ENCODE measurements around the gene RALGPS1.

Gene RALGPS1

DNA sequence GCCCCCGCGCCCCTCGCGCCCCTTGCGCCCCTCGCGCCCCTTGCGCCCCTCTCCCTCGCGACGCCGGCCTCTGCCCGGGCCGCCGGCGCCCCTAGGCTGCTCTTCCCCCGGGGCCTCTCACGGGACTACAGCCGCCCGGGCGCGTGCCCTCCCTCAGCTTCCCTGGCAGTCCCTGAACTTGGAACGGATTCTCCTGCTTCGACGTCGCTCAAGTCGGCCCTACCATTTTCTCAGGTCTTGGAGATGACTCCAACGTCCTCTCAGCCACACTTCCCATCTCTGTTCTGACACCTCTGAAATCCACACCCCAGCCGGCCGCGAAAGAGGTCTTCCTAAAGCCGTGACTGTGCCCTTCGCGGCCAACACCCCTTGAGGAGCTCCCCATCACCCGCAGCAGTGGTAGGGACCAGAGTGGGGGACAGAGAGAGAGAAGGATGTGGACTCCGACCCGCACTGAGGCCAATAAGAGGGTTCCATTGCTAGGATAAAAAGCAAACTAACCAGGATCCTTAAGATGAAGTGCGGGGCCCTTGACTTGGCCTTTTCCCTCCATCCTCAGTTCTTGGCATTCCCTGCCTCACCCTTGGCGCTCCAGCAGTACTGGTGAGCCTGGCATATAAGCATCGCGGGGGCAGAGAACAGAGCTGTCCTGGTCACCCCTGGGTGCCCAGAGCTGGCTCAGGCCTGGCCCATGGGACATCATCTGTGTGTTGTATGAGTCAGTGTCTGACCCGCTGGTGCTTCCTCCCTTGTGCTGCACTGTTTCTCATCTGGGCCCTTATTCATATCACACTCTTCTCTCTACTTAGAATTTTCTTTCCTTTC, 311.4 kb downstream of the RALGPS1 start:
- ChIA-PET POLR2A (interaction anchor here (1.7 to 2.8 kb wide), 3 partner anchors 171 to 225 kb away, joined by 6 to 23 read pairs (median 12); partner anchors contain the start of genes LRSAM1, RPL12, SLC2A8 and ZNF79), CTCF (interaction anchor here (0.5 to 1.4 kb wide), 6 partner anchors 11 to 1474 kb away, joined by 3 to 5 read pairs (median 4); no protein-coding TSS in a partner anchor)
- Histone ChIP-seq H3K9me3 (ENCODE audit: control insufficient read depth, insufficient read depth, low read depth, low read length) (no peaks in the 10 kb centered on the region), H3K4me1 (ENCODE audit: control insufficient read depth, insufficient read depth, low read length) (no peaks in the 10 kb centered on the region), H3K27ac (ENCODE audit: extremely low read depth, low read depth, low read length) (no peak overlapping the region), H3K36me3 (ENCODE audit: control insufficient read depth in 2 of 2, insufficient read depth in 1 of 2, low read length in 2 of 2) (no peaks in the 10 kb centered on the region), H3K4me3 (ENCODE audit: low read depth, low read length) (peak overlapping the region; percentile 64)
- TF ChIP-seq, protein P1, sequence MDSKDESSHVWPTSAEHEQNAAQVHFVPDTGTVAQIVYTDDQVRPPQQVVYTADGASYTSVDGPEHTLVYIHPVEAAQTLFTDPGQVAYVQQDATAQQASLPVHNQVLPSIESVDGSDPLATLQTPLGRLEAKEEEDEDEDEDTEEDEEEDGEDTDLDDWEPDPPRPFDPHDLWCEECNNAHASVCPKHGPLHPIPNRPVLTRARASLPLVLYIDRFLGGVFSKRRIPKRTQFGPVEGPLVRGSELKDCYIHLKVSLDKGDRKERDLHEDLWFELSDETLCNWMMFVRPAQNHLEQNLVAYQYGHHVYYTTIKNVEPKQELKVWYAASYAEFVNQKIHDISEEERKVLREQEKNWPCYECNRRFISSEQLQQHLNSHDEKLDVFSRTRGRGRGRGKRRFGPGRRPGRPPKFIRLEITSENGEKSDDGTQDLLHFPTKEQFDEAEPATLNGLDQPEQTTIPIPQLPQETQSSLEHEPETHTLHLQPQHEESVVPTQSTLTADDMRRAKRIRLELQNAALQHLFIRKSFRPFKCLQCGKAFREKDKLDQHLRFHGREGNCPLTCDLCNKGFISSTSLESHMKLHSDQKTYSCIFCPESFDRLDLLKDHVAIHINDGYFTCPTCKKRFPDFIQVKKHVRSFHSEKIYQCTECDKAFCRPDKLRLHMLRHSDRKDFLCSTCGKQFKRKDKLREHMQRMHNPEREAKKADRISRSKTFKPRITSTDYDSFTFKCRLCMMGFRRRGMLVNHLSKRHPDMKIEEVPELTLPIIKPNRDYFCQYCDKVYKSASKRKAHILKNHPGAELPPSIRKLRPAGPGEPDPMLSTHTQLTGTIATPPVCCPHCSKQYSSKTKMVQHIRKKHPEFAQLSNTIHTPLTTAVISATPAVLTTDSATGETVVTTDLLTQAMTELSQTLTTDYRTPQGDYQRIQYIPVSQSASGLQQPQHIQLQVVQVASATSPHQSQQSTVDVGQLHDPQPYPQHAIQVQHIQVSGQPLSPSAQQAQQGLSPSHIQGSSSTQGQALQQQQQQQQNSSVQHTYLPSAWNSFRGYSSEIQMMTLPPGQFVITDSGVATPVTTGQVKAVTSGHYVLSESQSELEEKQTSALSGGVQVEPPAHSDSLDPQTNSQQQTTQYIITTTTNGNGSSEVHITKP (tag by site-specific recombination; IDR thresholded peaks at IDR 0.05): peak; percentile 93
- TF ChIP-seq KLF16 (tag by site-specific recombination; IDR thresholded peaks at IDR 0.05): no peak
- TF ChIP-seq, protein P2, sequence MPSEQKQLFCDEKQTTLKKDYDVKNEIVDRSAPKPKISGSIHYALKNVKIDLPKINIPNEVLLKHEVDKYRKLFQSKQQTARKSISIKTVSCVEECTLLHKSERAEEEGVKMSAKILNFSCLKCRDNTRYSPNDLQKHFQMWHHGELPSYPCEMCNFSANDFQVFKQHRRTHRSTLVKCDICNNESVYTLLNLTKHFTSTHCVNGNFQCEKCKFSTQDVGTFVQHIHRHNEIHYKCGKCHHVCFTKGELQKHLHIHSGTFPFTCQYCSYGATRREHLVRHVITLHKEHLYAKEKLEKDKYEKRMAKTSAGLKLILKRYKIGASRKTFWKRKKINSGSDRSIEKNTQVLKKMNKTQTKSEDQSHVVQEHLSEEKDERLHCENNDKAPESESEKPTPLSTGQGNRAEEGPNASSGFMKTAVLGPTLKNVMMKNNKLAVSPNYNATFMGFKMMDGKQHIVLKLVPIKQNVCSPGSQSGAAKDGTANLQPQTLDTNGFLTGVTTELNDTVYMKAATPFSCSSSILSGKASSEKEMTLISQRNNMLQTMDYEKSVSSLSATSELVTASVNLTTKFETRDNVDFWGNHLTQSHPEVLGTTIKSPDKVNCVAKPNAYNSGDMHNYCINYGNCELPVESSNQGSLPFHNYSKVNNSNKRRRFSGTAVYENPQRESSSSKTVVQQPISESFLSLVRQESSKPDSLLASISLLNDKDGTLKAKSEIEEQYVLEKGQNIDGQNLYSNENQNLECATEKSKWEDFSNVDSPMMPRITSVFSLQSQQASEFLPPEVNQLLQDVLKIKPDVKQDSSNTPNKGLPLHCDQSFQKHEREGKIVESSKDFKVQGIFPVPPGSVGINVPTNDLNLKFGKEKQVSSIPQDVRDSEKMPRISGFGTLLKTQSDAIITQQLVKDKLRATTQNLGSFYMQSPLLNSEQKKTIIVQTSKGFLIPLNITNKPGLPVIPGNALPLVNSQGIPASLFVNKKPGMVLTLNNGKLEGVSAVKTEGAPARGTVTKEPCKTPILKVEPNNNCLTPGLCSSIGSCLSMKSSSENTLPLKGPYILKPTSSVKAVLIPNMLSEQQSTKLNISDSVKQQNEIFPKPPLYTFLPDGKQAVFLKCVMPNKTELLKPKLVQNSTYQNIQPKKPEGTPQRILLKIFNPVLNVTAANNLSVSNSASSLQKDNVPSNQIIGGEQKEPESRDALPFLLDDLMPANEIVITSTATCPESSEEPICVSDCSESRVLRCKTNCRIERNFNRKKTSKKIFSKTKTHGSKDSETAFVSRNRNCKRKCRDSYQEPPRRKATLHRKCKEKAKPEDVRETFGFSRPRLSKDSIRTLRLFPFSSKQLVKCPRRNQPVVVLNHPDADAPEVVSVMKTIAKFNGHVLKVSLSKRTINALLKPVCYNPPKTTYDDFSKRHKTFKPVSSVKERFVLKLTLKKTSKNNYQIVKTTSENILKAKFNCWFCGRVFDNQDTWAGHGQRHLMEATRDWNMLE (tag by site-specific recombination; conservative IDR thresholded peaks at IDR 0.05; ENCODE audit: low read depth): no peak

DNA sequence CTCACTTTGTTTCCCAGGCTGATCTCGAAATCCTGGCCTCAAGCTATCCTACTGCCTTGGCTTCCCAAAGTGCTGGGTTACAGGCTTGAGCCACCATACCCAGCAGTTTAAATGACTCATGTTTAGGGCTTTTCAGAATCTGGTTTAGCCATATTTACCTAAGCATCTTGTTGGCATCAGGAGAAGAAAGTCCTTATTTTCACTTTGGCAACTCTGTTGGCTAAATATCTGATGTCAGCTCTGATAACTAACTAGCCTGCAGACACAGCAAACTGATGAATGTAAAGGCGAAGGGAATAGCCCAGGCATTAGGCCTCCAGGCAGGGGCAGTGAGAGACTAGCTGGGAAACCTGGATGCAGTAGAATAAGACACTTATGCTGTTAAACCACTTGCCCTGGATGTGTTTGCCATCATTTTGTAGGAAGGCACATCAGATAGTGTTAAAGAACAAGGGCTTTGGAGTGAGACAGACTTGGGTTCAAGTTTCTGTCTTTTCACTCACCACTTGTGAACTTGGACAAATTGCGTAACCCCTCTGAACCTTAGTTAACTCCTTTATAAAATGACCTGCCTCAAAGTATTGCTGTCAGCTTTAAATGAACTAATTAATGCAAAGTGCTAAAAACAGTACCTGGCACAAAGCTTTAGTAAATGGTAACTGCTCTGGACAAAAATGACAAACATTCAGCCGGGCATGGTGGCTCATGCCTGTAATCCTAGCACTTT, 315.3 kb downstream of the RALGPS1 start:
- no peak overlapping the region for H3K4me3 ChIP-seq (ENCODE audit: low read depth, low read length)
- ChIA-PET POLR2A (no interaction called here), CTCF (interaction anchor here (0.7 kb wide), 1 partner anchor 95 kb away, joined by 6 read pairs; no protein-coding TSS in a partner anchor)
- no peaks in the 10 kb centered on the region for H3K9me3 ChIP-seq (ENCODE audit: control insufficient read depth, insufficient read depth, low read depth, low read length)
- no peak overlapping the region for H3K27ac ChIP-seq (ENCODE audit: extremely low read depth, low read depth, low read length)
- no peaks in the 10 kb centered on the region for H3K36me3 ChIP-seq (ENCODE audit: control insufficient read depth in 2 of 2, insufficient read depth in 1 of 2, low read length in 2 of 2)
- no peak for TF ChIP-seq TCF7L2 (IDR thresholded peaks at IDR 0.05; ENCODE audit: borderline replicate concordance, low read depth, low read length)
- no peak for TF ChIP-seq ZNF274 (IDR thresholded peaks at IDR 0.05; ENCODE audit: low read length)
- no peak for TF ChIP-seq ZNF274 (tag by site-specific recombination; IDR thresholded peaks at IDR 0.05; ENCODE audit: borderline replicate concordance)
- no peaks in the 10 kb centered on the region for H3K4me1 ChIP-seq (ENCODE audit: control insufficient read depth, insufficient read depth, low read length)

DNA sequence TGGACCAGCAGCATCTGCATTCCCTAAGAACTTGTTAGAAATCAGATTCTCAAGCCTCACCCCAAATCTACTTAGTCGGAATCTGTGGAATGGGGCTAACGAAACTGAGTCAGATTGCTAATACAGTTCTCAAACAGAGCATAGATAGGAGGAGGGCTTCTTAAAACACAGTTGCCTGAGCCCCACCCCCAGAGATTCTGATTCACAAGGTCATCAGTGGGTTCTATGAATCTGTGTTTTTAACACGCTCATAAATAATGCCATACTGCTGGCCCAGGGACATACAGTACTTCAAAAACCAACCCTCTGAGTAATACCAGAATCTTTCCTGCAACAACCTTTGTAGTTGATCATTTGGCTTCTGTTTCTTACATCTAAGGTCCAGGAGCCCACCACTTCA, 317.1 kb downstream of the RALGPS1 start:
- Histone ChIP-seq H3K36me3 (ENCODE audit: control insufficient read depth in 2 of 2, insufficient read depth in 1 of 2, low read length in 2 of 2) (peaks cover 0 to 4% of the 10 kb centered on the region in 2 experiments; a peak in 1 of 3 replicates), H3K27ac (ENCODE audit: extremely low read depth, low read depth, low read length) (no peak overlapping the region), H3K4me3 (ENCODE audit: low read depth, low read length) (no peak overlapping the region), H3K9me3 (ENCODE audit: control insufficient read depth, insufficient read depth, low read depth, low read length) (no peaks in the 10 kb centered on the region), H3K4me1 (ENCODE audit: control insufficient read depth, insufficient read depth, low read length) (no peaks in the 10 kb centered on the region)
- POLR2A ChIA-PET: interaction anchor here (2.6 kb wide), 1 partner anchor 165 kb away, joined by 7 read pairs; the partner anchor contains the start of gene SLC2A8
- CTCF ChIA-PET: interaction anchor here (0.6 to 0.9 kb wide), 2 partner anchors 8 to 48 kb away, joined by 3 to 5 read pairs; no protein-coding TSS in a partner anchor
- no peak for TF ChIP-seq HOXD13 (CRISPR knock-in tag; IDR thresholded peaks at IDR 0.05; ENCODE audit: borderline replicate concordance)
- TF ChIP-seq, protein P3, sequence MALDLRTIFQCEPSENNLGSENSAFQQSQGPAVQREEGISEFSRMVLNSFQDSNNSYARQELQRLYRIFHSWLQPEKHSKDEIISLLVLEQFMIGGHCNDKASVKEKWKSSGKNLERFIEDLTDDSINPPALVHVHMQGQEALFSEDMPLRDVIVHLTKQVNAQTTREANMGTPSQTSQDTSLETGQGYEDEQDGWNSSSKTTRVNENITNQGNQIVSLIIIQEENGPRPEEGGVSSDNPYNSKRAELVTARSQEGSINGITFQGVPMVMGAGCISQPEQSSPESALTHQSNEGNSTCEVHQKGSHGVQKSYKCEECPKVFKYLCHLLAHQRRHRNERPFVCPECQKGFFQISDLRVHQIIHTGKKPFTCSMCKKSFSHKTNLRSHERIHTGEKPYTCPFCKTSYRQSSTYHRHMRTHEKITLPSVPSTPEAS (tag by site-specific recombination; IDR thresholded peaks at IDR 0.05): no peak
- TF ChIP-seq KLF16 (tag by site-specific recombination; IDR thresholded peaks at IDR 0.05): no peak
- TF ChIP-seq OVOL3 (tag by site-specific recombination; IDR thresholded peaks at IDR 0.05): no peak
- no peak for TF ChIP-seq ZNF266 (tag by site-specific recombination; IDR thresholded peaks at IDR 0.05; ENCODE audit: low read depth)
- TF ChIP-seq ZNF146 (tag by site-specific recombination; IDR thresholded peaks at IDR 0.05): no peak
- no peak for TF ChIP-seq SETDB1 (IDR thresholded peaks at IDR 0.05; ENCODE audit: insufficient read length, low read length)
- TF ChIP-seq KLF10 (tag by site-specific recombination; IDR thresholded peaks at IDR 0.05): no peak
- TF ChIP-seq ZNF623 (tag by site-specific recombination; IDR thresholded peaks at IDR 0.05): no peak
- no peak for TF ChIP-seq ZNF221 (tag by site-specific recombination; IDR thresholded peaks at IDR 0.05; ENCODE audit: borderline replicate concordance)
- TF ChIP-seq SP3 (tag by site-specific recombination; IDR thresholded peaks at IDR 0.05): no peak
- no peak for TF ChIP-seq ZNF416 (tag by site-specific recombination; IDR thresholded peaks at IDR 0.05)
- TF ChIP-seq ZNF292 (tag by site-specific recombination; IDR thresholded peaks at IDR 0.05; ENCODE audit: borderline replicate concordance, low read depth): no peak
